ENCODE measurements around the gene PSMD6.

GRCh38 chr3:64011685-64012084, 11.6 kb downstream of the PSMD6 start:
- TF ChIP-seq REST (IDR thresholded peaks at IDR 0.05; ENCODE audit: insufficient replicate concordance, low read depth) = no peak
- no peak for TF ChIP-seq CTCF (IDR thresholded peaks at IDR 0.05; ENCODE audit: insufficient read depth, low read length)
- no peak for TF ChIP-seq GABPA (IDR thresholded peaks at IDR 0.05; ENCODE audit: low read depth)
